Ecto neural progenitor cell (in vitro differentiated cells): ENCODE data around the gene CTSE.
"Not testable (repeated sequence)": the region's sequence is repeated elsewhere in the genome, so short reads cannot be mapped to it uniquely, and the experiment has no call there.

Experiments
- DNase-seq: peaks from one replicate; pipeline ENCODE4 v3.0.0-alpha.2; 2018; ENCODE audit warnings: low spot score

Gene CTSE

GRCh38 chr1:206014601-206015000 is 9.1 kb downstream of the CTSE start:
- DNase-seq = no peak

- DNase-seq = no peak
Measured at GRCh38 chr1:206013026-206013795, 10.5 kb downstream of the CTSE start.

DNA sequence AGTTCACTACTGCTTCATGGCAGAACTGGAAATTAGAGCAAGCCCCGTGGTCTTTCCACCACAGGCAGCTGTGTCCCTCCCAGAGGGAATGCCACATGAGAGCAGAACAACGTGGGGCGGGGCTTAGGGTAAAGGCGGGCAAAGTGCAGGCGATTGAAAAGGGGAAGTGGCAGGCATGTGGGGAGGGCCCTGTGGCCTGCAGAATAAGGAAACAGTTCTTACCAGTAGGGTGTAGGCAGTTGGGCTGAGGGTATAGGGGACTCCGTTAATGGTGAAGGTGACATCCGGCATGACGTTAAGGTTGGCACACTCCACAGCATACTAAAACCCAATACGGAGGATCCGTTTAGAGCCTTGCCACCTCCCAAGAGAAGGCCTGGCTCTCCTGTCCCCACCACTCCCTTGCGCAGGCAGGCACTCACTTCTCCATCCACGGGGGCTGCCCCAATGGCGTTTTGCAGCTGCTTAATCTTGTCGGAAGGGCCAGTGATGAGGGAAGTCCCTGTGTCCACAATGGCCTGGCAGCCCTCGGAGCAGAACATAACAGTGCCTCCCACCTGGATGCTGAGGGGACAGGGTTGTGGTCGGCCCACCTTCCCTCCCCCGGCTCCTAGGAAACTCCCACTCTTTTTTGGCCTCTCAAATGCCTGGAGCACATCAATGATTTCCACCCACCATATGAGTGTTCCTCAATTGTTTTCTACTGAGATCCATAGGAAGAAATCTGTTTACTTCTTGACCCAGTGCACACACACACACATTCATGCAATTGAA is 11.4 kb downstream of the CTSE start:
- DNase-seq = peak; percentile 39

GRCh38 chr1:206011057-206011456 is 12.6 kb downstream of the CTSE start:
- DNase-seq = no peak

DNA sequence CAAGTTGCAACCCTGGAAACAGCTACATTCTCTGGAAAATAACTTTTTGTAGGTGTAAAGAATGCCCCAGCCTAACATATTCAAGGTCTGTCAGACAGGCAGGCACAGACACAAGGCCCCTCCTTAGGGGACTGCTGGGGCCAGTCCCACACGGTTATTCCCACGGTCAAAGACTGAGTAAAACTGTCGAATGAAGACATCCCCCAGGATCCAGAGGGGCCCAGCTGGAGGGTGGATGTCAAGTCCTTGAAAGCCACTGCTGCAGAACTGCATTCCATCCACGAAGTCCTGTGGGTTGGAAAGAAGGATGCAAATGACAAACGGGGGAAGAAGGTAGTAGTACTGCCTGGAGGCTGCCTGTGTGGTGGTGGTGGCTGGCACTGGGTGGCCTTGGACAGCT is 13.6 kb downstream of the CTSE start:
- DNase-seq = peak; percentile 43

DNA sequence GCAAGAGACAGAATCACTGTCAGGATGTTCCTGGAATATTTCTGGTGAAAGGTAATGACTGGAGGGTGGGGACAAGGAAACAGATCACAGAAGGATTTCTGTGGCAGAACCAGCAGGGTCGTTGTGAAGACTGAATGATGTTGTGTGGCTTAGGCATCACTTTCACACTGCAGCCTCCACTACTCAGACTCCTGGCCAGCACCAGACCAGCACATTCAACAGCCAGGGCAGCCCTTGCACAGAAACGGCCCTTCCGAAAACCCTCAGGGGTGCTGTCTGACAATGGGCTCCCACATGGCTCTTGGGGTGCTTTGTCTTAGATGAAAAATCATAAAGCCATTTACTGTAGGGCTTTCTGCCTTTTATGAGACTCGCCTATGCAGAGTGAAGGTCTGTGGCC is 16.7 kb downstream of the CTSE start:
- DNase-seq = no peak

GRCh38 chr1:206005778-206006180 is 17.9 kb downstream of the CTSE start:
- DNase-seq = peak; percentile 29

DNA sequence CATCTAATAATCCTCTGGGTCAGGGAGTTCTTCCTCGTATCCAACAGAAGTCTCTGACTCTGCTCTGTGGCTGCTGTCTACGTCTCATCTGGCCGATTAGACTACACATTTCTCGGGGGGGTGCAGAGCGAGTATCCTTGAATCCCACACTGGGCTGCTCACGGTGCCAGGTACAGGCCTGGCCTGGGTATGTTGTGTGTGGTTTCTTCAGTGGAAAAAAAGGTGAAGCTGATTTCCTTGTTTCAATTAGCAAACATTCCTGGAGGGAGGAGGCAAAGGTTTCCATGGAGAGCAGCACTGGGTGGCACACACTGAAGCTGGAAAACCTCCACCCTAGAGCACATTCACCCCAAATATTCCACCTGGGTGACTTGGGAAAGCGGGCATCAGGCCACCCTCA is 18.5 kb downstream of the CTSE start:
- peak; percentile 33 for DNase-seq

- peak; percentile 32 for DNase-seq
Measured at GRCh38 chr1:206004826-206005225, 18.9 kb downstream of the CTSE start.

- DNase-seq = no peak
Measured at GRCh38 chr1:206003854-206004800, 19.6 kb downstream of the CTSE start.

DNA sequence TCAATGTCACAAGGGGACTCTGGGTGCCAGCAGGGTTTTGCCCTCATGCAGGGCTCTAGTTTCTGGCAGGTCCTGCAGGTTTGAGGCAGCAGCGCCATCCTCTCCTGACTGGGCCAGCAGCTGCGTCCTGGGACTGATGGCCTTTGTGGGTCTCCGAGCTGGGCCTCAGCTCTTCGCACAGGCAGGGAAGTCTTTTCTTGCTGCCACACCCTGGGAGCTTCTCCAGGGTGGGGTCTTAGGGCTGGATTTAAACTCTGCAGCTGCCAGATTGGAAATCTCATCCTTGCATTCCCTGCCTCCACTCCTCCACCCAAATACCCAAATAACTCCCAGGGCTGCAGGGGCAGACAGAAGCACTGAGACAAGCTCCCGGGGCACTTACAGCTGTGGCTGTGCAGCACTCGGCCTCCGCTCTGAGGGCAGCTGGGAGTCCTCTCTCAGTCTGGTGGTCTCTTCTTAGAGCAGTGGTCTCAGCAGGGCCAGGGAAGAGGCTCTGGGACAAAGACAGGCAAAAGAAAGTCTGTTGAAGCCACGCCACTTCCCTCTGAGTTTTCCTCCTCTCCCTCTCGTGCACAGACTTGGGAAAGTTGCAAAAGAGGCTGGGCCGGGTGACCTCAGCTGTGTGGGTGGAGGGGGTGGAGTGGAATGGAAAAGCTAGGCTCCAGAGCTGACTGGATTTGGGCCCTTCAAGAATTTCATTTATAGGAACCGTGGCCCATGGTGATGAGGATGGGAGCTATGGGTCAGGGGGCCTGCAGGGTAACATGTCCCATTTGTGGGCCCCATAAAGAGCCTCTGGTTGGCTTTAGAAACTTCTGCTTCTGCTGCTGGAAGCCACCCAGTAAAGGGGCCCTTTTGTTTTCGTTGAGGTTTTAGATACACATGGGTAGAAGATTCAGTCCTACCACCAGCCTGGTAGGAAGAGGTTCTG is 20.6 kb downstream of the CTSE start, which contains the start of gene RAB7B:
RAB7B (minus strand) TSS at position 525 of the 931 bp plus-strand sequence. CDS start 9,260 bp downstream, outside the sequence.
- DNase-seq = peak; percentile 47

- DNase-seq = peak; percentile 33
Measured at GRCh38 chr1:206002160-206002559, 21.5 kb downstream of the CTSE start.

GRCh38 chr1:206001476-206001888 is 22.2 kb downstream of the CTSE start:
- DNase-seq = no peak

DNA sequence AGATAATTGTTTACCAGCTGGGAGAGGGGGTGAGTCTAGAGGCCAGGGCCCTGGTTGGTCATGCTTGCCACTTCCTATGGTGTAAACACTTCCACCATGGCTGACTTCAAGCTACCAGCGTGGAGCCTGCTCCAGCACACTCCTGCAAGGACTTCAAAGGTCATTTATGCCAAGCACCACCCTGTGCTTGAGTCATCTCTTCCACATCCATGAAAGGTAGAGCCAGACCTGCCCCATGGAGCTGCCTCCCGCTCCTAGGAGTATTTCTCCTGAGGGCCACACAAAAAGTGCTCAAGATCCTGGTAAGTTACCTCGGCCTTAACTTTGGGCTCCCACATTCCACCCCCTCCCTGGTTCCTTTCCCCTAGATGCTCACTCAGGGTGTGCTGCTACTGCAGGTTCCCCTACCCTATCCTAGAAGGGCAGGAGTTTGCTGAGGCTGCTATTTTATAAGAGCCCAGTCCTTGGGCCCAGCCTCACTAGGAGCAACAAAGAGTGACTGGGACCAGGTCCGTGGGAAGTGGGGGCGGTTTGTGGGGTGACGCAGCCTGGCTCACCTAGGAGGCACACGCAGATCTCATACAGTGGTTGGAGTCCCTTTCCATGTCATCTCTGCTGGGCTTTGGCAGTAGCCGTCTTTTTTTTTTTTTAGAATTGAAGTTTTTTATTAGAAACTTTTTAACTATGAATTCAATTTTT is 22.9 kb downstream of the CTSE start:
- no peak for DNase-seq

GRCh38 chr1:205998457-205999241 is 25.0 kb downstream of the CTSE start:
- DNase-seq = no peak

GRCh38 chr1:205996641-205997040 is 27.1 kb downstream of the CTSE start:
- not testable (repeated sequence) for DNase-seq

- peak; percentile 62 for DNase-seq
Measured at GRCh38 chr1:205994346-205994745, 29.3 kb downstream of the CTSE start.

DNA sequence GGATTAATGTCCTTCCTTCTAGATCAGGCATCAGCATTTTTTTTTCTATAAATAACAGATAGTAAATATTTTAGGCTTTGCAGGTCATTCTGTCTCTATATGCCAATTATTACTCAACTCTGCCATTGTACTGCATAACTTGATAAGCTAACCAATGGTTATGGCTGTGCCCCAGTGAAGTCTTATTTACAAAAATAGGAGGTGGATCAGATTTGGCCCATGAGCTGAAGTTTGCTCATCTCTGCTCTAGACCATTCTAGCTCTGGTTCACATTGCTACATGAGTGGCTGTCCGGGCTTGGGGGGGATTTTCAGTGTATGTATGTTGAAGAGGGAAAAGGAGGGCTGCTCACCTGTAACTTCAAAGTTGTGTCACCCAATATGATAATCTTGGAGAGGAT is 30.6 kb downstream of the CTSE start:
- DNase-seq = no peak

GRCh38 chr1:205992218-205992882 is 31.3 kb downstream of the CTSE start:
- no peak for DNase-seq
